Uterus (tissue), 4 donors: Measurements from ENCODE around the gene GCNT2. TPM values are rescaled to one million over a fixed set of nuclear protein-coding genes. Genes with fewer than 3 reads are reported as not detected.
"Not testable (repeated sequence)": the region's sequence is repeated elsewhere in the genome, so short reads cannot be mapped to it uniquely, and the experiment has no call there.

Experiments
- DNase-seq, 2 donors: peaks; one replicate each; pipeline ENCODE4 v3.0.0-alpha.2; 2019 to 2020
- H3K27ac ChIP-seq, 2 donors: fragments of 200-600 bp; sonication (generic); 1 replicate in 1 of 2; 2 replicates in 1 of 2; pipeline ENCODE4 v1.5.1; 2016 to 2018
- H3K27me3 ChIP-seq, 2 donors: fragments of 200-600 bp; sonication (generic); one replicate each; pipeline ENCODE4 v1.5.1; 2018 to 2019; ENCODE audit warnings: control low read depth in 1 of 2
- H3K36me3 ChIP-seq, 2 donors: fragments of 200-600 bp; sonication (generic); one replicate each; pipeline ENCODE4 v1.5.1; 2019; ENCODE audit warnings: control low read depth in 1 of 2
- H3K4me1 ChIP-seq, 2 donors: fragments of 200-600 bp; sonication (generic); one replicate each; pipeline ENCODE4 v1.5.1; 2018 to 2019; ENCODE audit warnings: control low read depth in 1 of 2
- H3K4me3 ChIP-seq, 2 donors: fragments of 200-600 bp; sonication (generic); 1 replicate in 1 of 2; 2 replicates in 1 of 2; pipeline ENCODE4 v1.5.1; 2018 to 2019; ENCODE audit warnings: mild to moderate bottlenecking in 1 of 2
- H3K9me3 ChIP-seq, 2 donors: fragments of 200-600 bp; sonication (generic); one replicate each; pipeline ENCODE4 v1.5.1; 2019; ENCODE audit warnings: control low read depth in 1 of 2
- CTCF ChIP-seq, 4 experiments: fragments of 200-600 bp in 2 of 4; fragments of 450-650 bp in 2 of 4; sonication (generic) in 2 of 4; IDR thresholded peaks; one replicate each; pipeline ENCODE4 v1.5.1; 2016 to 2019; ENCODE audit warnings: antibody characterized with exemption in 4 of 4, mild to moderate bottlenecking in 2 of 4, moderate library complexity in 1 of 4
- POLR2A ChIP-seq, 2 donors: fragments of 450-650 bp; IDR thresholded peaks; one replicate each; pipeline ENCODE4 v1.6.1; 2016; ENCODE audit warnings: antibody characterized with exemption in 2 of 2, mild to moderate bottlenecking in 1 of 2, moderate library complexity in 1 of 2
- intact Hi-C: fragments of 100-400 bp; cut with DNase I; formaldehyde crosslinking; loops from one replicate; pipeline ENCODE4 v1.15.1; 2023; ENCODE audit warnings: low total_unique reads
- total RNA-seq, 4 donors: library from RNA; depleted of rRNA in 3 of 4; stranded (reverse); fragments of >200 nt in 3 of 4; gene quantifications; one replicate each; pipeline versions ENCODE4 v1.1.0 to v1.2.4, GENCODE V29; 2014 to 2023
- donor health status: DM: yes; HTN: yes; CAD: no.

The GCNT2 gene
- total RNA-seq, 4 donors from 2014 or later = 7.8 to 16.2 (median 10.9) TPM

- no peaks in the 10 kb centered on the region for H3K9me3 ChIP-seq
- H3K4me3 ChIP-seq = peak overlapping the region; percentile 16 to 23
- H3K4me1 ChIP-seq = no peaks in the 10 kb centered on the region
- H3K27me3 ChIP-seq = no peaks in the 10 kb centered on the region
- H3K27ac ChIP-seq = peak overlapping the region; percentile 24 to 61
- no peaks in the 10 kb centered on the region for H3K36me3 ChIP-seq
- TF ChIP-seq POLR2A (IDR thresholded peaks at IDR 0.05) (peak; percentile 33 to 42), CTCF (IDR thresholded peaks at IDR 0.05) (no peak)
- no peak for DNase-seq
- intact Hi-C loops = no loop called here
These were observed 7.2 kb downstream of the GCNT2 start for GRCh38 chr6:10528158-10528981.

GRCh38 chr6:10529231-10529801, 8.2 kb downstream of the GCNT2 start:
- Histone ChIP-seq H3K9me3 (no peaks in the 10 kb centered on the region), H3K27me3 (no peaks in the 10 kb centered on the region), H3K4me3 (no peak overlapping the region), H3K27ac (peak overlapping the region in 1 of 2 donors; percentile 5), H3K4me1 (no peaks in the 10 kb centered on the region), H3K36me3 (no peaks in the 10 kb centered on the region)
- DNase-seq = no peak
- TF ChIP-seq POLR2A (IDR thresholded peaks at IDR 0.05) = no peak
- TF ChIP-seq CTCF (IDR thresholded peaks at IDR 0.05) = no peak
- intact Hi-C loops = no loop called here

GRCh38 chr6:10529828-10530374, 8.8 kb downstream of the GCNT2 start:
- DNase-seq, H3K4me3 ChIP-seq, H3K36me3 ChIP-seq, H3K9me3 ChIP-seq, H3K4me1 ChIP-seq, H3K27ac ChIP-seq, intact Hi-C loops, H3K27me3 ChIP-seq: not testable (repeated sequence)

- Histone ChIP-seq H3K9me3 (no peaks in the 10 kb centered on the region), H3K4me3 (no peak overlapping the region), H3K27me3 (no peaks in the 10 kb centered on the region), H3K4me1 (no peaks in the 10 kb centered on the region), H3K36me3 (no peaks in the 10 kb centered on the region), H3K27ac (no peak overlapping the region)
- no peak for TF ChIP-seq POLR2A (IDR thresholded peaks at IDR 0.05)
- no peak for TF ChIP-seq CTCF (IDR thresholded peaks at IDR 0.05)
- intact Hi-C loops = no loop called here
- no peak for DNase-seq
These were observed 10.4 kb downstream of the GCNT2 start for GRCh38 chr6:10531503-10531902.

- Histone ChIP-seq H3K36me3 (no peaks in the 10 kb centered on the region), H3K27ac (no peak overlapping the region), H3K4me1 (no peaks in the 10 kb centered on the region), H3K27me3 (no peaks in the 10 kb centered on the region), H3K9me3 (no peaks in the 10 kb centered on the region), H3K4me3 (no peak overlapping the region)
- intact Hi-C loops = no loop called here
- TF ChIP-seq CTCF (IDR thresholded peaks at IDR 0.05) (no peak), POLR2A (IDR thresholded peaks at IDR 0.05) (no peak)
- no peak for DNase-seq
These were observed 10.8 kb downstream of the GCNT2 start for GRCh38 chr6:10531942-10532341.
